HEK293 (cell line): Measurements from ENCODE around the gene INSYN2B.

Source experiments
- CTCF ChIA-PET: fragments of 350-600 bp; formaldehyde crosslinking; extraction: SDS; loops from one replicate; lab custom pipeline; 2021; ENCODE audit warnings: antibody characterized with exemption; lab: Yijun Ruan, JAX
- POLR2A ChIA-PET: fragments of 300-600 bp; formaldehyde crosslinking; extraction: SDS; loops from one replicate; lab custom pipeline; 2020; ENCODE audit warnings: antibody characterized with exemption, inconsistent platforms; lab: Yijun Ruan, JAX
- H3K27ac ChIP-seq: fragments of 200-500 bp; sonication (Bioruptor generic); 2 replicates; pipeline ENCODE4 v1.5.1; 2014; ENCODE audit warnings: low read depth, low read length, control low read depth, inconsistent platforms; ENCODE audit errors: extremely low read depth
- H3K36me3 ChIP-seq, 2 experiments: fragments of 200-500 bp in 1 of 2; sonication (Bioruptor generic) in 1 of 2; 1 replicate in 1 of 2; 2 replicates in 1 of 2; pipeline ENCODE4 v1.5.1; 2014 to 2017; ENCODE audit warnings: inconsistent platforms in 2 of 2, low read length in 2 of 2; ENCODE audit not compliant: control insufficient read depth in 2 of 2, insufficient read depth in 1 of 2
- H3K4me1 ChIP-seq: fragments of 200-500 bp; sonication (Bioruptor generic); 2 replicates; pipeline ENCODE4 v1.5.1; 2014; ENCODE audit warnings: mild to moderate bottlenecking, low read length, inconsistent platforms; ENCODE audit not compliant: control insufficient read depth, insufficient read depth
- H3K4me3 ChIP-seq: 2 replicates; pipeline ENCODE4 v1.5.1; 2011; ENCODE audit warnings: low read depth, mild to moderate bottlenecking, control low read depth, low read length, moderate library complexity
- H3K9me3 ChIP-seq: fragments of 200-500 bp; sonication (Bioruptor generic); 2 replicates; pipeline ENCODE4 v1.5.1; 2014; ENCODE audit warnings: low read depth, low read length, inconsistent platforms; ENCODE audit not compliant: control insufficient read depth, insufficient read depth
- AEBP2 ChIP-seq: fragments of 450-650 bp; formaldehyde crosslinking; IDR thresholded peaks from 2 replicates; pipeline ENCODE4 v1.5.1; 2016; ENCODE audit warnings: missing biosample characterization, missing genetic modification characterization, borderline replicate concordance
- GLI2 ChIP-seq: fragments of 450-650 bp; formaldehyde crosslinking; IDR thresholded peaks from 2 replicates; pipeline ENCODE4; 2017; ENCODE audit warnings: missing biosample characterization, missing genetic modification characterization, low read depth, borderline replicate concordance
- KLF16 ChIP-seq: fragments of 450-650 bp; formaldehyde crosslinking; IDR thresholded peaks from 2 replicates; pipeline ENCODE4 v1.5.1; 2017; ENCODE audit warnings: missing biosample characterization, missing genetic modification characterization
- KLF9 ChIP-seq: fragments of 450-650 bp; formaldehyde crosslinking; IDR thresholded peaks from 2 replicates; pipeline ENCODE4 v1.5.1; 2016; ENCODE audit warnings: missing biosample characterization, missing genetic modification characterization, low read depth
- PATZ1 ChIP-seq: fragments of 450-650 bp; formaldehyde crosslinking; IDR thresholded peaks from 2 replicates; pipeline ENCODE4 v1.5.1; 2016; ENCODE audit warnings: missing biosample characterization, missing genetic modification characterization
- SALL2 ChIP-seq: fragments of 450-650 bp; formaldehyde crosslinking; IDR thresholded peaks from 2 replicates; pipeline ENCODE4 v1.5.0; 2017; ENCODE audit warnings: missing biosample characterization, mild to moderate bottlenecking, missing genetic modification characterization, borderline replicate concordance
- SP3 ChIP-seq: fragments of 450-650 bp; formaldehyde crosslinking; IDR thresholded peaks from 2 replicates; pipeline ENCODE4 v1.5.1; 2016; ENCODE audit warnings: missing biosample characterization, missing genetic modification characterization
- ZBTB49 ChIP-seq: fragments of 450-650 bp; formaldehyde crosslinking; IDR thresholded peaks from 2 replicates; pipeline ENCODE4 v1.5.1; 2016; ENCODE audit warnings: missing biosample characterization, missing genetic modification characterization, low read depth
- ZFHX2 ChIP-seq: fragments of 450-650 bp; formaldehyde crosslinking; conservative IDR thresholded peaks from 2 replicates; pipeline ENCODE4 v1.5.1; 2016; ENCODE audit warnings: missing biosample characterization, missing genetic modification characterization
- ZNF121 ChIP-seq: fragments of 450-650 bp; formaldehyde crosslinking; IDR thresholded peaks from 2 replicates; pipeline ENCODE4 v1.5.1; 2016; ENCODE audit warnings: missing biosample characterization, missing genetic modification characterization
- ZNF202 ChIP-seq: fragments of 450-650 bp; formaldehyde crosslinking; IDR thresholded peaks from 2 replicates; pipeline ENCODE4 v1.5.1; 2016; ENCODE audit warnings: missing biosample characterization, missing genetic modification characterization, borderline replicate concordance
- ZNF24 ChIP-seq: fragments of 450-650 bp; formaldehyde crosslinking; IDR thresholded peaks from 2 replicates; pipeline ENCODE4 v1.5.1; 2016; ENCODE audit warnings: missing biosample characterization, missing genetic modification characterization
- ZNF398 ChIP-seq: fragments of 450-650 bp; formaldehyde crosslinking; IDR thresholded peaks from 2 replicates; pipeline ENCODE4 v1.5.1; 2017; ENCODE audit warnings: missing biosample characterization, missing genetic modification characterization
- ZNF416 ChIP-seq: fragments of 450-650 bp; formaldehyde crosslinking; IDR thresholded peaks from 2 replicates; pipeline ENCODE4 v1.5.1; 2016; ENCODE audit warnings: missing biosample characterization, missing genetic modification characterization
- ZNF48 ChIP-seq: fragments of 450-650 bp; formaldehyde crosslinking; IDR thresholded peaks from 2 replicates; pipeline ENCODE4 v1.5.1; 2016; ENCODE audit warnings: missing biosample characterization, missing genetic modification characterization
- ZNF670 ChIP-seq: fragments of 450-650 bp; formaldehyde crosslinking; IDR thresholded peaks from 2 replicates; pipeline ENCODE4 v1.5.1; 2016; ENCODE audit warnings: missing biosample characterization, missing genetic modification characterization, low read depth
- ZNF677 ChIP-seq: fragments of 450-650 bp; IDR thresholded peaks from 2 replicates; pipeline ENCODE4 v1.5.0; 2018; ENCODE audit warnings: missing biosample characterization, mild to moderate bottlenecking, missing genetic modification characterization, moderate library complexity
- ZNF777 ChIP-seq: fragments of 450-650 bp; formaldehyde crosslinking; IDR thresholded peaks from 2 replicates; pipeline ENCODE4 v1.5.1; 2017; ENCODE audit warnings: missing biosample characterization, missing genetic modification characterization, borderline replicate concordance
- ZNF830 ChIP-seq: fragments of 450-650 bp; IDR thresholded peaks from 2 replicates; pipeline ENCODE4 v1.5.0; 2018; ENCODE audit warnings: missing biosample characterization, missing genetic modification characterization, low read depth, mild to moderate bottlenecking, moderate library complexity
- ZNF837 ChIP-seq: fragments of 450-650 bp; formaldehyde crosslinking; IDR thresholded peaks from 2 replicates; pipeline ENCODE4 v1.5.1; 2016; ENCODE audit warnings: missing biosample characterization, missing genetic modification characterization
- TF ChIP-seq, protein P1 (sequence below): fragments of 450-650 bp; formaldehyde crosslinking; IDR thresholded peaks from 2 replicates; pipeline ENCODE4 v1.5.1; 2016; ENCODE audit warnings: missing biosample characterization, missing genetic modification characterization
- TF ChIP-seq, protein P2 (sequence below): fragments of 450-650 bp; formaldehyde crosslinking; IDR thresholded peaks from 2 replicates; pipeline ENCODE4 v1.5.1; 2016; ENCODE audit warnings: missing biosample characterization, missing genetic modification characterization

INSYN2B gene

DNA sequence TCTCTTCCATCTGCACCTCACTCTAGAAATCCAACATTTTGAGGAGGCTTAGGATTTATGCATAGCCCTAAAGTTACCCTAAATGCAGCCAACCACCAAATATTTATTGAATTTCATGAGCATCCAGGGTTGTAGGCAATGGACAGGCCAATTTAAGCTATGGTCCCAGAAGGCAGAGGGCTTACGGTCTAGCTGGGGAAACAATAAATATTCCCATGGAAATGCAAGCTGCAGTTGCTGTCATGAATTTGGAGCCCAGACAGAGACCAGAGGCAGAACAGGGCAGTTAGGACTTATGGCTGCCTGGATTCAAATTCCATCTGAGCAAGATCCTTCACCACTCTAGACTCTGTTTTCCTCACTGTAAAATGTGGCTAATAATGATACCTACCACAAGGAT lies 9.1 kb upstream of the INSYN2B start (continued):
- TF ChIP-seq ZBTB49 (no peak), KLF16 (tag by site-specific recombination) (no peak), KLF9 (tag by site-specific recombination) (no peak), SALL2 (tag by site-specific recombination) (no peak), ZNF202 (no peak)

- Histone ChIP-seq H3K36me3 (no peaks in the 10 kb centered on the region), H3K4me3 (no peak overlapping the region), H3K9me3 (no peaks in the 10 kb centered on the region), H3K4me1 (no peaks in the 10 kb centered on the region), H3K27ac (no peak overlapping the region)
- CTCF ChIA-PET: interaction anchor here (2.0 kb wide), 1 partner anchor 9 kb away, joined by 10 read pairs; the partner anchor contains the start of gene INSYN2B
- no peak for TF ChIP-seq ZNF398
- TF ChIP-seq, protein P1, sequence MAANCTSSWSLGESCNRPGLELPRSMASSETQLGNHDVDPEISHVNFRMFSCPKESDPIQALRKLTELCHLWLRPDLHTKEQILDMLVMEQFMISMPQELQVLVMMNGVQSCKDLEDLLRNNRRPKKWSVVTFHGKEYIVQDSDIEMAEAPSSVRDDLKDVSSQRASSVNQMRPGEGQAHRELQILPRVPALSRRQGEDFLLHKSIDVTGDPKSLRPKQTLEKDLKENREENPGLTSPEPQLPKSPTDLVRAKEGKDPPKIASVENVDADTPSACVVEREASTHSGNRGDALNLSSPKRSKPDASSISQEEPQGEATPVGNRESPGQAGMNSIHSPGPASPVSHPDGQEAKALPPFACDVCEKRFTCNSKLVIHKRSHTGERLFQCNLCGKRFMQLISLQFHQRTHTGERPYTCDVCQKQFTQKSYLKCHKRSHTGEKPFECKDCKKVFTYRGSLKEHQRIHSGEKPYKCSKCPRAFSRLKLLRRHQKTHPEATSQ: no peak
- no peak for TF ChIP-seq ZNF830 (tag by site-specific recombination)
- TF ChIP-seq SALL2 (tag by site-specific recombination): no peak
- no peak for TF ChIP-seq ZFHX2 (tag by site-specific recombination)
- TF ChIP-seq ZNF121 (tag by site-specific recombination): no peak
- TF ChIP-seq SP3: no peak
- TF ChIP-seq ZNF670 (tag by site-specific recombination): no peak
- no peak for TF ChIP-seq GLI2 (tag by site-specific recombination)
- TF ChIP-seq ZNF677 (tag by site-specific recombination): no peak
- no peak for TF ChIP-seq ZNF416 (tag by site-specific recombination)
- TF ChIP-seq, protein P2, sequence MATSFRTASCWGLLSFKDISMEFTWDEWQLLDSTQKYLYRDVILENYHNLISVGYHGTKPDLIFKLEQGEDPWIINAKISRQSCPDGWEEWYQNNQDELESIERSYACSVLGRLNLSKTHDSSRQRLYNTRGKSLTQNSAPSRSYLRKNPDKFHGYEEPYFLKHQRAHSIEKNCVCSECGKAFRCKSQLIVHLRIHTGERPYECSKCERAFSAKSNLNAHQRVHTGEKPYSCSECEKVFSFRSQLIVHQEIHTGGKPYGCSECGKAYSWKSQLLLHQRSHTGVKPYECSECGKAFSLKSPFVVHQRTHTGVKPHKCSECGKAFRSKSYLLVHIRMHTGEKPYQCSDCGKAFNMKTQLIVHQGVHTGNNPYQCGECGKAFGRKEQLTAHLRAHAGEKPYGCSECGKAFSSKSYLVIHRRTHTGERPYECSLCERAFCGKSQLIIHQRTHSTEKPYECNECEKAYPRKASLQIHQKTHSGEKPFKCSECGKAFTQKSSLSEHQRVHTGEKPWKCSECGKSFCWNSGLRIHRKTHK (tag by site-specific recombination): no peak
- TF ChIP-seq ZNF24: no peak
- no peak for TF ChIP-seq ZNF837 (tag by site-specific recombination)
- TF ChIP-seq PATZ1 (tag by site-specific recombination): no peak
- no peak for TF ChIP-seq ZNF777 (tag by site-specific recombination)
- TF ChIP-seq ZNF48 (tag by site-specific recombination): no peak
- no peak for TF ChIP-seq AEBP2 (tag by site-specific recombination)
- POLR2A ChIA-PET: no interaction called here
These were observed 8.7 kb upstream of the INSYN2B start for GRCh38 chr5:169988947-169989346.
